AG08395 (cell line): ENCODE measurements around the gene NXN.

Experiments
- DNase-seq: peaks from one replicate; pipeline ENCODE4 v3.0.0; 2012; ENCODE audit warnings: mixed read lengths, low spot score

Gene NXN

GRCh38 chr17:979539-980405 lies at the start of gene NXN:
Gene NXN (minus strand): TSS chr17:979776.
- DNase-seq = peak; percentile 97

GRCh38 chr17:1027044-1027443 lies 47.5 kb upstream of the NXN start:
- no peak for DNase-seq

GRCh38 chr17:1026599-1026975 lies 47.0 kb upstream of the NXN start:
- no peak for DNase-seq

DNA sequence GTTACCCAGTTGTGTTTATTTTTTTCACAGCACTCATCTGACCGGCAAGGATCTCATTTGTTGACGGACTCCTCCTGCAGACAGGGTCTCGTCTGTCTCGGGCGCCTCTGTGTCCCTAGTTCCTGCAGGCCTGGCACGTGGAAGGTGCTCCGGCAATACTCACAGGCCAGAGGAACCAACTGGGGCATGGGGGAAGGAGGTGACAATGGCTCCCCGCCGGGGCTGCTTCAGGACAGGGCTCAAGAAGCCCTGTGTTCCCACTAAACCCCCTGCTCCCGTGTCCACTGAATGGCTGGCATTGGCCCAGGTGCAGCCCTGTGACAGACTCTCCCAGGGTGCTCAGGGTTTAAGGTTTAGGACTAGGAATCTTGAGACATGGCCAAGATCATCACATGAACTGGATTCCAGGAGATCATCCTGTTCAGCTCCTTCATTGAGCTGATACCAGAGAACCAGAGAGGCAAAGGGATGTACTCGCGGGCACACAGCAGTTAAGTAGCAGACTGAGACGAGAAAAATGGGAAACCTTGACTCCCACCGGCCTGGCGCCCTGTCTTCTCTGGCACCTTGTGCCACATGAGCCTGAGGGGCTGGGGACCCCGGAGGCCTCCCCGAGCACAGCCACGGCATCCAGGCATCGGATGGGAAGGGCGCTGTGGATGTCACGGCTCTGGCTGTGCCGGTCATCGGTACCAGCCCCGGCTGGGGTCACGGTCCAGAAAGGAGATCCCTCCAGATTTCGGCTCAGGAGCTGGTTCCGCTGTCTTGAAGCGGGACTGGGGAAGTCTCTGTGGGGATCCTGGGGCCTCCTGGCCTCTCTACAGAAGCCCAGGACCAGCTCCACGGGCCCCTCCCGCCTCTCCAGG lies 46.4 kb upstream of the NXN start:
- DNase-seq = no peak

GRCh38 chr17:1024076-1024475 lies 44.5 kb upstream of the NXN start:
- DNase-seq = no peak

DNA sequence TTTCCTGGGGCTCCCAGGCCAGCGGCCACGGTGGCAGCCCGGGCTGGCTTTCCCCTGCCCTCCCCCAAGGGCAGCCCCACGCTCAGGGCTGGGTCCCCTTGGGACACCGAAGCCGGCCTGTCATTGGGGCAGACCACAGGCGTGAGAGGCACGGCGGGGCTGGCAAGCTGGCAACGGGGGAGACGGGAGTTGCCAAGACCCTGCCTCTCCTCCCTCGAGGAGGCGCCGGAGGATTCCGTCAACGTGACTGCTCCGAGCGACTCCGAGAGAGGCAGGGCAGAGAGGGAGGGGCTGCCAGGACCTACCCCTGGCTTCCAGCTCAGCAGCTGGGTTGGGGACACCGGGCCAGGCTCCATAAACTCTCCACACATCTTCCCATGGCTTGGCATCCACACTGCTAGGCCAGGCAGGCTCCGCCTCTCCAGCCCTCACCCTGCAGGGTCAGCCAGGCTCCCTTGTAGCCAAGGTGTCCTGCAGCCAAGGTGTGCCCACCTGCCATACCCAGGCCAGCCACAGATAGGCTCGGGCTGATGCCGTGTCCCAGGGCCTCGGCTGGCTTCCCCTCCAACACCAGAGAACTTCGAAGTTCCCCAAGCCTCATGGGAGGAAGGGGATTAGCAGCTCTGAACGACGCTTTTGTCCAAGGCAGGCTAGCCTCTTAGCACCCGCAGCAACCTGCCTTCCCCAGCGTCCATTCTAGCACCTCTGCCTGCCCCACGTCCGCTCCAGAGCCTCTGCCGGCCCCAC lies 42.9 kb upstream of the NXN start:
- DNase-seq = no peak

DNA sequence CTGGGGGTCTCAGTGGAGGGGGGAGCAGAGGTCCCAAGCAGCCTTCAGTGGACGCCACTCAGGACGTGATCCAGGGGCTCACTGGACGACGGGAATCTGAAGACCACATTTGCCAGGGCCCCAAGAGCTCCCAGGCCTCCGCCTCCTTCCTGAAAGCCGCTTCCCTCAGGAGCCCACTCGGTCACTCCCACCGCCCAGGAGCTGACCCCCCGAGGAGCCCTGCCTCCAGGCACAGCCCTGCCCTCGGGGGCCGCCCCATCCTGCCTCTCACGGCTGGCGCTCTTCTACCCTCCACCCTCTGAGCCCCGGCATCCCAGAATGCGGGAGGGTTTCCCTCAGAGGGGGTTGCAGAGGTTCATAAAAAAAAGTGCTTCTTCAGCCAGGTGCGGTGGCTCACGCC lies 41.6 kb upstream of the NXN start:
- DNase-seq = no peak

DNA sequence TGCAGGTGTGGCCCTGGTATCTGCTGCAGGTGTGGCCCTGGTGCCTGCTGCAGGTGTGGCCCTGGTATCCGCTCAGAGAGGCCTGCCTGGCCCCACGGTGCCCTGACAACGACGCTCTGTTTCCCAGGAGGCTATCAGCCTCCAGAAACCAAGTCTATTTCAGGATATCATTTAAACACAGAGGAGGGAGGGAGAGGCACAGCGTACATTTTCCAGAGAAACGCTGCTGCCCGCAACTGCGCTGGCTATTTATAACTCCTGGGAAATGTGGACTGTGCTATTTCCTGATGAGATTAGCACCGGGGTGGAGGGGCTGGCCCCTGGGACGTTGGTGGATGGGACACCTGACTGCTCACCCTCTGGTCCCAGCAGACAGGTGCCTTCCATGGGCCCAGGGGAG lies 39.9 kb upstream of the NXN start:
- no peak for DNase-seq

GRCh38 chr17:1018547-1018946 lies 39.0 kb upstream of the NXN start:
- no peak for DNase-seq

DNA sequence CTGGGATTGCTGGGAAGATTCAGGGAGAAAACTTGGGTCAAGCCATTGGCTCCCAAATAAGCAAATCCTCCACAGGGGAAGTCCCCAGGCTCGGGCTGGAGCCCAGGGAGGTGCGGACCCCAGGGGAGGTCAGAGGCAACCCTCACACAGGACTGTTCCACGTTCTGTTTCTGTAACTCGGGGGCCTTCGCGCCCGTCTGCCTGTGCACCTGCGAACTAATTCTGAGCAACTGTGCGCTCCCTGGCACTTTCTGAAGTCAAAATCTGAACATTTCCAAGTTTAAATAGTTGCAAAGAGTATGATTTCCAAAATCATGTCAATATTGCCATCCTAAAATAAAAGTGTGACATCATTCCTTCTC lies 34.1 kb upstream of the NXN start:
- DNase-seq = no peak

- DNase-seq = no peak
These were observed 33.5 kb upstream of the NXN start for GRCh38 chr17:1012823-1013728.

GRCh38 chr17:1011760-1012735 lies 32.5 kb upstream of the NXN start:
- DNase-seq = no peak

GRCh38 chr17:1011138-1011537 lies 31.6 kb upstream of the NXN start:
- DNase-seq = no peak

GRCh38 chr17:1010586-1010985 lies 31.0 kb upstream of the NXN start:
- no peak for DNase-seq

- DNase-seq = no peak
These were observed 30.5 kb upstream of the NXN start for GRCh38 chr17:1010086-1010450.

DNA sequence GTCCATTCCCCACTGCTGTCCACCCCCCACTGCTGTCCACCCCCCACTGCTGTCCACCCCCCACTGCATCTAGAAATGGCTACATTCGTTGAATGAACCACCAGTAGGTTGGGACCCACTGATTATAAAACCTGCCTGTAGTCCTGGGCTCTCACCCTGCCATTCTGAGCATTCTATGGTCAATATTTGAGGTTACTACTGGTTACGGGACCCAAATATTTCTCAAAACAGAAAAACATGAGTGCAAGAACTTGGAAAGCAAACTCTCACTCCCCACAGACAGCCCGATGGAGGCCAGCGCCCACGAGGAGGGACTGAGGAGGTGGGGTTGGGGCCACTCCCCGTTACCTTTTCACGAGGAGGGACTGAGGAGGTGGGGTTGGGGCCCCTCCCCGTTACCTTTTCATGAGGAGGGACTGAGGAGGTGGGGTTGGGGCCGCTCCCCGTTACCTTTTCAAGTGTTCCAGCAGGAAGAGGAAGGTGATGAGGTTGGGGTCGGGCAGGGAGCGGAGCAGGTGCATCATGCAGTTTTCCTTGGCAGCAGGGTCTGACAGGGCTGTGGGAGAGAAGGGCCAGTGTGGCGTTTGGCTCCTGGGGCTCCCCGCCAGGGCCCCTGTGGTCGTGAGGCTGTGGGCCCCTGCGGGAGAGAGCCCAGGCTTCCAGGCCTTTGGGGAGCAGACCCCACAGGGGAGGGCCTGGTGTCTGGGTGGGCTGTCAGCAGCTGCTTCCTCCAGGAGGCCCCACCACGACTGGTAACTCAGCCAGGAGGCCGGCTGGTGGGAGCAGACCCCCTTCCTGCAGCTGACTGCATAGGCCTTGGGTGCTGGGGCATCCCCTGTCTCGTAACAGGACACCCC lies 29.9 kb upstream of the NXN start:
- no peak for DNase-seq

GRCh38 chr17:1008008-1008761 lies 28.6 kb upstream of the NXN start:
- no peak for DNase-seq

GRCh38 chr17:1007310-1008007 lies 27.9 kb upstream of the NXN start:
- no peak for DNase-seq
